ENCODE measurements around the gene ROBO1.

The ROBO1 gene

DNA sequence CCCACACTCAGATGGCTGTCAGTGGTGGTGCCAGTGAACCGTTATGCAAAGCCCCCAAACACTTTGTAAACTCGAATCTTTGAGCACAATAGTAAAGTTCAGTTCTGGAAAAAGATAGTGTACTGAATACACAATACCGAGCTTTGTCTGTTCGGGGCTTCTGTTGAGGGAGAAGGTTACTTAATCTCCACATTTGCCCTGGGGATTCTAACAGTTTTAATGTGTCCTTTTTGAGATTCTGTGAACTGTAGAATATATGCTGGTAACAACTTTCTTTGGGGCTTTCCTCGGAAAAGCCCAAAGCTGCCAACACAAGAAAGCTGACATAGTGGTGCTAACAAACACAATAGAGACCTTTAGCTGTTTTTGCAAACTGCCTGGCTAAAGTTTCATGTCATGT, 686.5 kb downstream of the ROBO1 start:
- no peak for DNase-seq (ENCODE audit: low read depth in 2 of 2)

GRCh38 chr3:79074558-79074957, 693.2 kb downstream of the ROBO1 start:
- DNase-seq (ENCODE audit: low read depth in 2 of 2) = no peak

DNA sequence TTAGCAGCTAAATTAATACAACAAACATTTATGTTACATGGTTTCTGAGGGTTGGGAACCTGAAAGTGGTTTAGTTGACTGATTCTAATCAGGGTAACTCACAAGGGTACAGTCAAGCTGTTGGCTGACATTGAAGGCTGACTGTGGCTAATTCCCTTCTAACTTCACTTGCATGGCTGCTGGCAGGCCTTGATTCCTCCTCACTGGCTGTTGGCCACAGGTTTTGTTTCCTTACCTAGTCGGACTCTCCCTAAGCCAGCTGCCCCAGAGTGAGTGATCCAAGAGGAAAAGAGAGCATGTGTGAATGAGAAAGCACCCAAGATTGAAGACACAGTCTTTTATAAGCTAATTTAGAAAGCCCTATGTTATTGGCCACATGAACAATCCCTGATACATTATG, 700.1 kb downstream of the ROBO1 start:
- DNase-seq (ENCODE audit: low read depth in 2 of 2) = no peak

- no peak for DNase-seq (ENCODE audit: low read depth in 2 of 2)
Observed at GRCh38 chr3:79066481-79066880, 701.3 kb downstream of the ROBO1 start.

- no peak for DNase-seq (ENCODE audit: low read depth in 2 of 2)
Observed at GRCh38 chr3:79063624-79064023, 704.2 kb downstream of the ROBO1 start.

- DNase-seq (ENCODE audit: low read depth in 2 of 2) = no peak
Observed at GRCh38 chr3:79057756-79058155, 710.0 kb downstream of the ROBO1 start.

- no peak for DNase-seq (ENCODE audit: low read depth in 2 of 2)
Observed at GRCh38 chr3:79056498-79056897, 711.3 kb downstream of the ROBO1 start.

- no peak for DNase-seq (ENCODE audit: low read depth in 2 of 2)
Observed at GRCh38 chr3:79052054-79052681, 715.6 kb downstream of the ROBO1 start.

- DNase-seq (ENCODE audit: low read depth in 2 of 2) = no peak
Observed at GRCh38 chr3:79047581-79047980, 720.2 kb downstream of the ROBO1 start.

DNA sequence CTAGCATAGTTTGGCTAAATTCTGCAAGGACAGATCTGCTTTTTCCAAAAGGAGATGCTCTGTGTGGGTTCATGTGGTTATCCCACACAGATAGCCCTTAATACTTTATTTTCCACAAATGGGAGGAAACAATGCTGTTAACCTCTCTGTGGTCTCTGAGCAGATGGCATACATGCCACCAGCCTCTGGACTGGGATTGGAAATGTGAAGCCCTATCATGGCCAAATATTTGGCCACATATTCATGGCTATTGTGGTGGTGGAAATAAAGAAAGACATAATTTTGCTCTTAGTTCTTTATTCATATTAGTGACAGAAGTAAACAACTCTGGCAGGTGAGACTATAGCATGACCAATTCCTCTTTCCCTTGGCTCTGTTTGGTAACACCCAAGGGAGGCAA, 726.2 kb downstream of the ROBO1 start:
- no peak for DNase-seq (ENCODE audit: low read depth in 2 of 2)

DNA sequence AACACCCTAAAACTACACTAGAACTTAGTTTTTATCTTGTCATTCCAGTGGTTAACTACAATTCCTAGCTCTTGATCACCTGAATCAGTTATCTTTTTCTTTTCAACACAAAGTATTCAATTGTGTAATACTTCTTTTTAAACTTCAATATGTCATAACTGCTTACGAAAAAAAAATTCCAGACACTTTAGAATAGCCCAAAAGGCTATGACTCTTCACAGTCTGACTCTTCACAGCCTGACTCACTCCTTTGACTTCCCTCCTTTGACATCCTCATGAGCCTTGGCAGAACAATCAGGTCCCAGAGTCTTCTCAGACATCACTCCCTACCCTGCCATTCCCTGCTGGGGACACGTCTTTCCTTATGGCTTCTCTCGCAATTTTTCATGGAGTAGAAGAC, 727.1 kb downstream of the ROBO1 start:
- no peak for DNase-seq (ENCODE audit: low read depth in 2 of 2)

- DNase-seq (ENCODE audit: low read depth in 2 of 2) = no peak
Observed at GRCh38 chr3:79040091-79040490, 727.7 kb downstream of the ROBO1 start.

DNA sequence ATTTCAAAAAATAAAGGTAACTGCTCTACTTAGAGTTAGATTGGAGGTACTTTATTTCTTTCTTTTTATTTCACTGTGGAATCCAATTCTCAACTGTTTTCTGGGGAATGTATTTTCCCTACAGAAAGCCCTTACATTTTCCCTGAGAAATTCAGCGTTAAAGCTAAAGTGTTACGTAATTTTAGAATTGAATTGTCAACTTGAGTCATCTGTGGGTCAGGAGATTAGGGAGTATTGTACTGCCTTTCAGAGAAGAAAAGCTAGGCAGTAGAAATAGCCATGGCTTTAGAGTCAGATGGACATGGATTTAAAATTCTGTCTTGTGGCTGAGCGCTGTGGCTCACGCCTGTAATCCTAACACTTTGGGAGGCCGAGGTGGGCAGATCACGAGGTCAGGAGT, 728.6 kb downstream of the ROBO1 start:
- no peak for DNase-seq (ENCODE audit: low read depth in 2 of 2)

DNA sequence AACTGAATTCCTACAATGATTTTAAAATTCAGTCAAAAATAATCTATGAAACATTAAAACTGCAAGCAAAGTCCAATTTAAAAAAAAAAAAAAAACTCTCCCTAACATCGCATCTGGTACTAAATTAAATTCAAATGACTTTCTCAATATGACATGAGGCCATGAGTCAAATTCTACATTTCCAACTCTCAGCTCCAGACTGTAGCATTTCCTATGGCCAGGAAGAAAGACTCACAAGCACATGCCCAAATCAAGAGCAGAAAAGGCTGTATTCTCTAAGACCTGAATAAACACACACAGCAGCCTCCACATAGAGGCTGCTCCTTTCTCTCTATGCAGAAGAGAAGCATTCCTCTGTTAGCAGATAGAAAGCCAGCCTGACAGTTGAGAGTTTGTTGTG, 729.2 kb downstream of the ROBO1 start:
- no peak for DNase-seq (ENCODE audit: low read depth in 2 of 2)

- no peak for DNase-seq (ENCODE audit: low read depth in 2 of 2)
Observed at GRCh38 chr3:79038057-79038456, 729.7 kb downstream of the ROBO1 start.

GRCh38 chr3:79032686-79033318, 735.0 kb downstream of the ROBO1 start:
- no peak for DNase-seq (ENCODE audit: low read depth in 2 of 2)

DNA sequence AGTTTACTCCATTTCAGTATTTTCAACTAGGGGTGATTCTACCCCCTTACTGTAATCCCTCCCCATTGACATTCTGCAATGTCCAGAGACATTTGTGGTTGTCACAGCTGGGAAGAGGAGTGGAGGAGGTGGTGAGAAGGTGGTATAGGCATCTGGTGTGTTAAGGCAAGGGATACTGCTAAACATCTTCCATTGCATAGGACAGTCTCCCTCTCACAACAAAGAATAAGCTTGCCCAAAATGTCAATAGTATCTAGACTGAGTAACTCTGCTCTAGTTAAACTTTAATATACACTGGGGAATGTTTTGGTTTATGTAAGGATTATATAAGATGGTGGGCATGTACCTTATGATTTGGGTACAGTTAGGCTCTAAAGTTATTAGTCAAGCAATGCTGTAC, 737.6 kb downstream of the ROBO1 start:
- no peak for DNase-seq (ENCODE audit: low read depth in 2 of 2)

- no peak for DNase-seq (ENCODE audit: low read depth in 2 of 2)
Observed at GRCh38 chr3:79028916-79029315, 738.9 kb downstream of the ROBO1 start.

DNA sequence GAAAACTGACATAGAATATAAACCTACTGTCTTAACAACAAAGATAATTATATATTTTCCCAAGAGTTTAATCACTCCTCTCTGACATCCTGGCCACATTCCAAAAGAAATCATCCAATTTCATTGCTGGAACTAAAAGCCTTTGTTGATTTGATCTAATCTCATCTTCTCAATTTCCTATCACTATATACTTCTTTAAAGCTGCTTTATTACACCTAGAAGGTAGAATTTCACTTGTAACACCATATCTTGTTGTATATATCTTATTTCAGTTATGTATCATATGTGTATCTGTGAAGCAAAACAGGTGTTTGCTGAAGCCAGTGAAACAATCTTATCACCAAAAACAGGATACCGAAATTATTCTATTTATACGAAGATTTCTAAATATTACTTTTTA, 740.2 kb downstream of the ROBO1 start:
- no peak for DNase-seq (ENCODE audit: low read depth in 2 of 2)

GRCh38 chr3:79019924-79020173, 747.9 kb downstream of the ROBO1 start:
- DNase-seq (ENCODE audit: low read depth in 2 of 2) = no peak

GRCh38 chr3:79019137-79019923, 748.5 kb downstream of the ROBO1 start:
- DNase-seq (ENCODE audit: low read depth in 2 of 2) = no peak

GRCh38 chr3:79018671-79019136, 749.1 kb downstream of the ROBO1 start:
- DNase-seq (ENCODE audit: low read depth in 2 of 2) = no peak

GRCh38 chr3:79018265-79018664, 749.5 kb downstream of the ROBO1 start:
- no peak for DNase-seq (ENCODE audit: low read depth in 2 of 2)
